GM19455 (cell line): ENCODE data around the gene CARD16.

Source experiments
- ATAC-seq: cut with Tn5 transposase; IDR thresholded peaks from one replicate; pipeline ENCODE4 v1.9.1; 2021; ENCODE audit not compliant: unreplicated experiment

The CARD16 gene

DNA sequence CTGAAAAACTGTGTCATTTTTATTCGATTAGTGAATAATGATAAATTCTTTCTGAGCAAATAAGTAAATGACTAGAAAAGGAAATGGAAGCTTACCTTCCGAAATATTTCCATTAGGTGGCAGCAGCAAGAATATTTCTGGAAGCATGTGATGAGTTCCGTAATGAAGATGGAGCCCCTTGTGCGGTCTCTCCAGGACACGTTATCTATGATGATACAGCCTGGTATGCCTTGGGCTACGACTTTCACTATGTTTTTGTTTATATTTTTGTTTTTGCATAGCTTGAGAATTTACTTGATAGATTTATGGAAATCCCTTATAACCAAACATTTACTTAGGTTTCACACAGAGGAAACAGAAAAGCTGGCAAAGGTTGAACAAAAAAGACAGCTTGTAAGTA, 47.8 kb downstream of the CARD16 start:
- no peak for ATAC-seq

DNA sequence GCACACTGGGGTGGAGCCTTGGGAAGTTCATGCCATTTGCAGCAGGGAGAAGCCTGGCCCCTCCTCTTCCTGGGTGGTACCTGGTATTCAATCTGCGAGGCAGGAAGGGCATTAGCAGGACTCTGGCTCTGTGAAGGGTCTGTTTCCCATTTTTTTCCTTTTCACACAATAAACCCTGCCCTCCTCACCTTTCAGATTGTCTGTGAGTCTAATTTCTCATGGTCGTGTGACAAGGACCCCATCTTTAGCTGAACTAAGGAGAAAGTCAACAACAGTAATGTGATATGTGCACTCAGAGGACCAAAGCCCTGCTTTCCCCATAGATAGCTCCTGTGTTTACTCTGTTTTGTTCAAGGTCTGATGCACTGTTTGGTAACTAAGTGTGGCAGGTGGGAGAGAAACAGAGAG, 50.1 kb downstream of the CARD16 start:
- no peak for ATAC-seq

- ATAC-seq: no peak
Measured at GRCh38 chr11:104992781-104993180, 52.4 kb downstream of the CARD16 start.

- no peak for ATAC-seq
Measured at GRCh38 chr11:104991994-104992393, 53.1 kb downstream of the CARD16 start.
